A549 (cell line): ENCODE results near the gene BTN2A1.

Experiments used
- CHD4 ChIP-seq: fragments of 200-600 bp; sonication (generic); IDR thresholded peaks from 2 replicates; pipeline ENCODE4 v1.6.1; 2016; ENCODE audit warnings: antibody characterized with exemption, mild to moderate bottlenecking, borderline replicate concordance
- CTCF ChIP-seq: fragments of >200 bp; sonication (Bioruptor Twin); formaldehyde crosslinking; IDR thresholded peaks from 3 replicates; pipeline ENCODE4 v1.5.1; 2016
- EHMT2 ChIP-seq: fragments of 200-600 bp; sonication (generic); IDR thresholded peaks from 2 replicates; pipeline ENCODE4 v1.6.1; 2016; ENCODE audit warnings: antibody characterized with exemption, low read depth, mild to moderate bottlenecking, moderate library complexity
- EP300 ChIP-seq, 2 experiments: fragments of >200 bp; sonication (Bioruptor Twin); formaldehyde crosslinking; IDR thresholded peaks; 2 replicates in 1 of 2; 3 replicates in 1 of 2; pipeline ENCODE4 v1.6.1; 2016 to 2017
- JUNB ChIP-seq: fragments of >200 bp; sonication (Bioruptor Twin); formaldehyde crosslinking; IDR thresholded peaks from 2 replicates; pipeline ENCODE4 v1.6.1; 2016
- MAFK ChIP-seq: fragments of 450-650 bp; IDR thresholded peaks from 2 replicates; pipeline ENCODE4 v1.6.1; 2014; ENCODE audit not compliant: partially characterized antibody
- POLR2A ChIP-seq: IDR thresholded peaks from 2 replicates; pipeline ENCODE4 v1.6.1; 2012; ENCODE audit warnings: mild to moderate bottlenecking, low read length
- TF ChIP-seq, protein P1 (sequence below): IDR thresholded peaks from 2 replicates; pipeline ENCODE4 v1.6.1; 2012
- TF ChIP-seq, protein P2 (sequence below): fragments of 150-350 bp; IDR thresholded peaks from 2 replicates; pipeline ENCODE4 v1.6.1; 2014; ENCODE audit warnings: low read depth, mild to moderate bottlenecking, low read length

GRCh38 chr6:26502165-26502564 is 44.4 kb downstream of the BTN2A1 start:
- TF ChIP-seq EP300 (IDR thresholded peaks at IDR 0.05) (no peak), CHD4 (no peak), JUNB (no peak), CTCF (no peak), MAFK (no peak), POLR2A (no peak), EHMT2 (no peak)
- TF ChIP-seq, protein P1, sequence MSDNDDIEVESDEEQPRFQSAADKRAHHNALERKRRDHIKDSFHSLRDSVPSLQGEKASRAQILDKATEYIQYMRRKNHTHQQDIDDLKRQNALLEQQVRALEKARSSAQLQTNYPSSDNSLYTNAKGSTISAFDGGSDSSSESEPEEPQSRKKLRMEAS = no peak
- TF ChIP-seq, protein P2, sequence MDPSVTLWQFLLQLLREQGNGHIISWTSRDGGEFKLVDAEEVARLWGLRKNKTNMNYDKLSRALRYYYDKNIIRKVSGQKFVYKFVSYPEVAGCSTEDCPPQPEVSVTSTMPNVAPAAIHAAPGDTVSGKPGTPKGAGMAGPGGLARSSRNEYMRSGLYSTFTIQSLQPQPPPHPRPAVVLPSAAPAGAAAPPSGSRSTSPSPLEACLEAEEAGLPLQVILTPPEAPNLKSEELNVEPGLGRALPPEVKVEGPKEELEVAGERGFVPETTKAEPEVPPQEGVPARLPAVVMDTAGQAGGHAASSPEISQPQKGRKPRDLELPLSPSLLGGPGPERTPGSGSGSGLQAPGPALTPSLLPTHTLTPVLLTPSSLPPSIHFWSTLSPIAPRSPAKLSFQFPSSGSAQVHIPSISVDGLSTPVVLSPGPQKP = no peak
